GM12878 (cell line): ENCODE results near the gene CCN5.

Experiments used
- DPF2 ChIP-seq: fragments of 450-650 bp; IDR thresholded peaks from 2 replicates; pipeline ENCODE4 v1.6.1; 2017; ENCODE audit warnings: mild to moderate bottlenecking
- HDGF ChIP-seq: fragments of 450-650 bp; IDR thresholded peaks from 2 replicates; pipeline ENCODE4 v1.6.1; 2016; ENCODE audit warnings: antibody characterized with exemption
- POLR2A ChIP-seq: IDR thresholded peaks from 2 replicates; pipeline ENCODE4 v1.6.1; 2011; ENCODE audit warnings: low read depth, mild to moderate bottlenecking, low read length
- RAD21 ChIP-seq: IDR thresholded peaks from 2 replicates; pipeline ENCODE4 v1.6.1; 2011; ENCODE audit warnings: mild to moderate bottlenecking, low read depth, low read length, moderate library complexity; ENCODE audit not compliant: insufficient read depth
- TAF1 ChIP-seq: IDR thresholded peaks from 2 replicates; pipeline ENCODE4 v1.6.1; 2011; ENCODE audit warnings: mild to moderate bottlenecking, low read depth, low read length, borderline replicate concordance
- TF ChIP-seq, protein P1 (sequence below), 3 experiments: IDR thresholded peaks in 2 of 3; conservative IDR thresholded peaks in 1 of 3; 2 replicates each; pipeline ENCODE4 v1.5.1; 2011; ENCODE audit warnings: low read depth in 3 of 3, low read length in 3 of 3, mild to moderate bottlenecking in 3 of 3, control low read depth in 2 of 3, moderate library complexity in 2 of 3, inconsistent platforms in 1 of 3, mixed read lengths in 1 of 3; ENCODE audit not compliant: control insufficient read depth in 2 of 3, insufficient read depth in 1 of 3; ENCODE audit errors: extremely low read depth in 1 of 3
- TF ChIP-seq, protein P2 (sequence below): IDR thresholded peaks from 2 replicates; pipeline ENCODE4 v1.6.1; 2012; ENCODE audit warnings: low read depth, low read length, improper control_type of control experiment

DNA sequence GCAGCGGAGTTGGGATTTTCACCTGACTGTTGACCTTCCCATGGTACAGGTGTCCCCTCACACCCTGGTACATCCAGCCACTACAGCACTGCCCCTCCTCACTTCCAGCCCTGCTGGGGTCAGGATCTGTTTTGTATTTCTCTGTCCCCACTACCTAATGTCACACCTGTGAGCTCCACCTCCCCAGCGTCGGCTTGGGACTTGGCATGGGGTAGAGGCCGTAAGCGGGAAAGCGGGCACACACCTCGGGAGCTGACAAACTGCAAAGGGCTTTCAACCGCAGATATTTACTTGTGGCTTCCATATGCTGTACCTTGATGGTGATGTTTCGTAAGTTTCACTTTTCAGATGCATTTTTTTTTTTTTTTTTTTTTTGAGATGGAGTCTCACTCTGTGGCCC lies 5.4 kb upstream of the CCN5 start:
- TF ChIP-seq RAD21 = no peak
- no peak for TF ChIP-seq TAF1
- TF ChIP-seq, protein P1, sequence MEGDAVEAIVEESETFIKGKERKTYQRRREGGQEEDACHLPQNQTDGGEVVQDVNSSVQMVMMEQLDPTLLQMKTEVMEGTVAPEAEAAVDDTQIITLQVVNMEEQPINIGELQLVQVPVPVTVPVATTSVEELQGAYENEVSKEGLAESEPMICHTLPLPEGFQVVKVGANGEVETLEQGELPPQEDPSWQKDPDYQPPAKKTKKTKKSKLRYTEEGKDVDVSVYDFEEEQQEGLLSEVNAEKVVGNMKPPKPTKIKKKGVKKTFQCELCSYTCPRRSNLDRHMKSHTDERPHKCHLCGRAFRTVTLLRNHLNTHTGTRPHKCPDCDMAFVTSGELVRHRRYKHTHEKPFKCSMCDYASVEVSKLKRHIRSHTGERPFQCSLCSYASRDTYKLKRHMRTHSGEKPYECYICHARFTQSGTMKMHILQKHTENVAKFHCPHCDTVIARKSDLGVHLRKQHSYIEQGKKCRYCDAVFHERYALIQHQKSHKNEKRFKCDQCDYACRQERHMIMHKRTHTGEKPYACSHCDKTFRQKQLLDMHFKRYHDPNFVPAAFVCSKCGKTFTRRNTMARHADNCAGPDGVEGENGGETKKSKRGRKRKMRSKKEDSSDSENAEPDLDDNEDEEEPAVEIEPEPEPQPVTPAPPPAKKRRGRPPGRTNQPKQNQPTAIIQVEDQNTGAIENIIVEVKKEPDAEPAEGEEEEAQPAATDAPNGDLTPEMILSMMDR (IDR thresholded peaks at IDR 0.05 in 2 of 3, conservative IDR thresholded peaks at IDR 0.05 in 1 of 3; ENCODE audit: control insufficient read depth in 2 of 3, extremely low read depth in 1 of 3, insufficient read depth in 1 of 3, low read depth in 3 of 3, low read length in 3 of 3) = no peak
- no peak for TF ChIP-seq POLR2A
- no peak for TF ChIP-seq HDGF
- TF ChIP-seq, protein P2, sequence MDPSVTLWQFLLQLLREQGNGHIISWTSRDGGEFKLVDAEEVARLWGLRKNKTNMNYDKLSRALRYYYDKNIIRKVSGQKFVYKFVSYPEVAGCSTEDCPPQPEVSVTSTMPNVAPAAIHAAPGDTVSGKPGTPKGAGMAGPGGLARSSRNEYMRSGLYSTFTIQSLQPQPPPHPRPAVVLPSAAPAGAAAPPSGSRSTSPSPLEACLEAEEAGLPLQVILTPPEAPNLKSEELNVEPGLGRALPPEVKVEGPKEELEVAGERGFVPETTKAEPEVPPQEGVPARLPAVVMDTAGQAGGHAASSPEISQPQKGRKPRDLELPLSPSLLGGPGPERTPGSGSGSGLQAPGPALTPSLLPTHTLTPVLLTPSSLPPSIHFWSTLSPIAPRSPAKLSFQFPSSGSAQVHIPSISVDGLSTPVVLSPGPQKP = no peak
- TF ChIP-seq DPF2 = no peak
